ENCODE results near the gene MRPS18A.

DNA sequence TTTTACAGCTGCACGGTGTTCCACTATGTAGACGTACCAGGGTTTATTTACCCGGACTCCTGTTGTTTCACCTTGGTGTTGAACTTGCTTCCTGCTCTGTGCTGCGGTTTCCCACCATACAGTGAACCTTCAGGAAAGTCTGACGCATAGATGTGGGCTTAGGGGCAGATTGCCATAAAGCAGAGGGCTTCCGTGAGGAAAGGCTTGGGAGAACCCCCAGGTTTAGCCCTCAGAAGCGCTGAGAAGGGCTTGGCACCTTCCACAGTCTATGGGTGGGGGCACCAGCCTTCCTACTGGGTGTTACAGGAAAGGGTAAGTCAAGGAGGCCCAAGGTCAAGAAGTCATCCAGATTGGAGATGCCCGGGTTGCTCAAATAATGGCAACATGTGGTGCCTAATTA lies 19.2 kb upstream of the MRPS18A start:
- TF ChIP-seq POLR2A (IDR thresholded peaks at IDR 0.05; ENCODE audit: low read depth, low read length) (no peak), POLR2AphosphoS5 (IDR thresholded peaks at IDR 0.05; ENCODE audit: low read depth, low read length) (no peak), TAF1 (IDR thresholded peaks at IDR 0.05; ENCODE audit: low read depth, low read length) (no peak), PAX5 (IDR thresholded peaks at IDR 0.05; ENCODE audit: insufficient read depth, low read length, severe bottlenecking) (no peak), POU2F2 (IDR thresholded peaks at IDR 0.05; ENCODE audit: low read depth, low read length) (no peak)

Measured in GM12891 (cell line).